HG02973 (cell line): ENCODE results near the gene GALNT8.

Experiments used
- ATAC-seq: cut with Tn5 transposase; IDR thresholded peaks from one replicate; pipeline ENCODE4 v1.9.1; 2021; ENCODE audit warnings: moderate library complexity; ENCODE audit not compliant: unreplicated experiment

GALNT8 gene

GRCh38 chr12:4794491-4794890 lies 74.3 kb downstream of the GALNT8 start:
- no peak for ATAC-seq

DNA sequence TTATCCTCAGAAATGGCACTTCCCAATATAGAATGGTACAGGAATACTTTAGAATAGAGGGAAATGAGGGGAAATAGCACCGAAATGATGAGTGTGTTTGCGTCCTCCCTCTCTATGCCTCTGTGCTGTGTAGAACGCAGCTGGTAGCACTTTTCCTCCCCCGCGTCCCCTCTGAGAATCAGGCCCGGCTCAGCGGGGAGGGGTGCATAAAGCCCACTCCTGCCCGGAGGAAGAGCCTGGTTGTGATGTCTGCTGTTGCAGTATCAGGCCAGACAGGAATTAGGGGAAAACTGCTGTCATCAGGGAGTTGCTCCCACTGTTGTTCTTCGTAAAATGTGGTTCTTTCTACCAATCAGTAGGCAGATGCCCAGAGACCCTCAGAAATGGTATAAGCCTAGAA lies 76.0 kb downstream of the GALNT8 start:
- ATAC-seq, result no peak

GRCh38 chr12:4796694-4797482 lies 76.7 kb downstream of the GALNT8 start:
- ATAC-seq, result no peak

DNA sequence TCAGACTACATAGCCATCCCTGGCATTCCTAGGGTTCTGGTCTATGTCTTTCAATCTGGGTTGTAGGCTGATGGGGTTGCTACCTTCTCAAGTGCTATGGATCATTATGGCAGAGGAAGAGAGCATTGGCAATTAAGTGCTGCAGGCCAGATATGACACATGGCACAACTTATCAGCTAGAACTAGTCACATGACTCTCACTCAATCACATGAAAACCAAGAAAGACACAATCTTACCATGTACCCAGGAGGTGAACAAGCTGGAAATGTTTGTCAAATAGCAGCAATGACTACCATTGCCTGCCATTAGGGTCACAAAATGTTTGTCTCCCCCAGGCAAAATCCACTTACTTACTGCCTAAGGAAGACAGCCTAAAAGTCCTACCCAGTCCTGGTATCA lies 80.4 kb downstream of the GALNT8 start:
- no peak for ATAC-seq

DNA sequence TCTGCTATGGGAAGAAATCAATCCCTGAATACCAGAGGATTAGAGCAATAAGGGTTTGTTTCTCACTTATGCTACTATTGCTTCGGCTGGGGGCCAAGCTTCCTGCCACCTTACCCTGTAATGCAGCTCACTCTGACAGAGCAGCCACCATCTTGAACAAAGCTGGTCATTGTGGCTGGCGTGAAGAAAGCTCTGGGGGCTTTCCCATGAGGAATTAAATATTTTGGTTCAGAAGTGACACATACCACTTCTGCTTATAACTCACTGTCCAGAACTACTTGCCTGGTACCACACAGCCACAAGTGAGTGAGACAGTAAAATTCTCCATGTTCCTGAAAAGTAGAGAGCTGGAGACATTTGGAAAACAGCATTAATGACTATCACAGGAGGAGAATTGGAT lies 82.6 kb downstream of the GALNT8 start:
- no peak for ATAC-seq

DNA sequence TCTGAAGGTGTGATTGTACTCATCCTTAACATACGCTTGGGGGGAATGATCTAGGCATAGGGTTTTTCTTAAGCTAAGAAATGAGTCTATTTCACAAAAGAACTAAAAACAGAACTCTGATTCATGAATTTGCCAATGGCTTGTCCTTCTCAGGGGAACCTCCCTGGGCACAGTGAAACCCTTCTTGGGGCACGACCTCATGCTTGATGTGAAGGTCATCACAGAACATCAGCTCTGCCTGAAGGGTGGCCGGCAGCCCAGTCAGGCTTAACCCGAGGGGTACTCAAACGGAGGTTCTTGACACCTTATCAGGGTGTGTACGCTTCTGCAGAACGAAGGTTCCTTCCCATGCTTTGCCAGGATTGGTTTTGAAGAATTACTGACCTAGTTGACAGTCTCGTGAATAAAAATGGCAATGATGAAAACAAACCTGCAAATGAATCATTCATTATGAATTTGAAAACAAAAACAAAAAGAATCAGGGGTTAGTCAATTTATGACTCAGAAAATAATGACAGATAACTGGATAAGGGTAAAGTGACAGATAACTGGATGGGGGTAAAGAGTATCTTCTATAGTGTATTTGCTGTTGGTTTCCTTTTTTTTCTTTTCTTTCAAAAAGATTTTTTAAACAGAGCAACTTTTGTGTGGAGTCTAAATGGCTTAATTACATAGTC lies 86.4 kb downstream of the GALNT8 start:
- ATAC-seq, result no peak

- ATAC-seq, result no peak
Measured at GRCh38 chr12:4807116-4807783, 87.0 kb downstream of the GALNT8 start.

GRCh38 chr12:4807813-4808212 lies 87.6 kb downstream of the GALNT8 start:
- no peak for ATAC-seq

DNA sequence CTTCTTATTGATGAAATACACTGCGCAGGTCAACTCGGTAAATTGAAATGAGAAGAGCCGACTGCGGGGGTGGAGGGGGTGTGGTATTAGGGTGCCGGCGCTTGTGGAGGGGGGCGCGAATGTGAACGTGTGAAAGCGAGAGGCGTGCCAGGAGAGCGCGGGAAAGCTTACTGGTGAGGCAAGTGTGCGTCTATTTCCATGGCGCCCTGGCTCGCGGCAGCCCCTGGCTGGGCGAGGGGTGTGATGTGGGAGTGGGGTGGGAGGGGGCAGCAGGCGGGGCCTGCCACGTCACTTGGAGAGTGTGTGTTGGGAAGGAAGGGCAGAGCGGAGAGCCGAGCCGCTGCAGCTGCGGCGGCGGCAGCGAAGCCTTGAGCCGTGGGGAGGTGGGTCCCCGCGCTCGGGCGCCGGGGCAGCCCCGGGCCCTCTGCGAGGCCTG lies 88.8 kb downstream of the GALNT8 start:
- no peak for ATAC-seq

GRCh38 chr12:4809449-4810218 lies 89.4 kb downstream of the GALNT8 start:
- ATAC-seq, result no peak

DNA sequence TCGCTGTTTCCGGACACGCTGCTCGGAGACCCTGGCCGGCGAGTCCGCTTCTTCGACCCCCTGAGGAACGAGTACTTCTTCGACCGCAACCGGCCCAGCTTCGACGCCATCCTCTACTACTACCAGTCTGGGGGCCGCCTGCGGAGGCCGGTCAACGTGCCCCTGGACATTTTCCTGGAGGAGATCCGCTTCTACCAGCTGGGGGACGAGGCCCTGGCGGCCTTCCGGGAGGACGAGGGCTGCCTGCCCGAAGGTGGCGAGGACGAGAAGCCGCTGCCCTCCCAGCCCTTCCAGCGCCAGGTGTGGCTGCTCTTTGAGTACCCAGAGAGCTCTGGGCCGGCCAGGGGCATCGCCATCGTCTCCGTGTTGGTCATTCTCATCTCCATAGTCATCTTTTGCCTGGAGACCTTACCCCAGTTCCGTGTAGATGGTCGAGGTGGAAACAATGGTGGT lies 90.0 kb downstream of the GALNT8 start:
- no peak for ATAC-seq

- no peak for ATAC-seq
Measured at GRCh38 chr12:4812624-4813327, 92.6 kb downstream of the GALNT8 start.

DNA sequence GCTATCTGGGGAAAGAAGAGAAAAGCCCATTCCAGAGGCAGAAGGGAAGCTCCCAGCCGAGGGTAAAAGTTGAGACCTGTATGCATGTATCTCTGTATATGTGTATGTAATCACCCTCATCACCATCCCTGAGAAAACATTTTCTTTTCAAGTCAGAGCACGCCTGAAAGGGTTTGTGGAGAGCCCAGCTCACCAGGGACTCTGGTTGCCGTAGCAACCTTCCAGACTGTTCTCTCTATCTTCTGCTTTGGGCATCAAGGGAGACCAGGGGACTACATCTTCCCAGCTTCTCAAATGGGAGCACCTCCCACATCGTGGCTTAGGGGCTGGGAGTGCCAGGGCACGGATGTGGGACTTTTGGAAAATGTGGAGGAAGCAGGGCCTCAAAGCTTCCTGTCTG lies 93.5 kb downstream of the GALNT8 start:
- no peak for ATAC-seq

GRCh38 chr12:4814485-4814884 lies 94.3 kb downstream of the GALNT8 start:
- no peak for ATAC-seq

DNA sequence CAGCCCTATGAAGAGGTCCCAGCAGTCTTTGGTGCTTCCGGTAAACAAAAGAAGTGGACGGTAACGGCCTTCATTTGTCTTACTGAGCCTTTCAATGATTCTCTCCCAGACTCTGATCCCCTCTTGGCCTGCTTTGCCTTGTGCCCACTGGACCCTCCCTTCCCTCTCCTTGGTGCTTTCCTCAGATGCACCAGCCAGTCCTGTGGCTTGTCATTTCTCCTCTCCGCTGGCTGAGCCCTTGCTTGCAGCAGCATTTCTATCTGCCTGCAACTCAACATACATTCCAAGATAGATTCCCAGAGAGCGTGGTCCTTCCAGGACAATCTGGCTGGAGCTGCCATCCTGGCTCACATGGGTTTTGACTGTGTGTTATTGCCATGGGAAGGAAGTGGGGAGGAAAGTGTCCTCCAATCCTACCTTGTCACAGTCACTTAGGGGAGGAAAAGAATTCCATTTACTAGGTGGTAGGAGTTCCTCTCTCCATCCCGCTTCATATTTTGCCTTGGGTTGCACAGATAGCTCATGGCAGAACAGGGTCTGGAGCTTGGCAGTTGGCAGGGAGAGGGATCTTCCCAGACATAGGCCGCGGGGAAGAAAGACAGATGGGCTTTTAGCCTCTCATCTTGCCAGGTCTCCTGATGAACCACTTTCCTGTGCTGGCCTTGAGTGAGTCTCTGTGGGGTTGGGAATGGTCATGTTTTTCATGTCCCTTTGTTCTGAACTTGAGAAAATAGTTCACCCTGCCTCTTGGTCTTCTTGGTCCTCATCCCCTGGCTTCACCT lies 96.7 kb downstream of the GALNT8 start:
- no peak for ATAC-seq

DNA sequence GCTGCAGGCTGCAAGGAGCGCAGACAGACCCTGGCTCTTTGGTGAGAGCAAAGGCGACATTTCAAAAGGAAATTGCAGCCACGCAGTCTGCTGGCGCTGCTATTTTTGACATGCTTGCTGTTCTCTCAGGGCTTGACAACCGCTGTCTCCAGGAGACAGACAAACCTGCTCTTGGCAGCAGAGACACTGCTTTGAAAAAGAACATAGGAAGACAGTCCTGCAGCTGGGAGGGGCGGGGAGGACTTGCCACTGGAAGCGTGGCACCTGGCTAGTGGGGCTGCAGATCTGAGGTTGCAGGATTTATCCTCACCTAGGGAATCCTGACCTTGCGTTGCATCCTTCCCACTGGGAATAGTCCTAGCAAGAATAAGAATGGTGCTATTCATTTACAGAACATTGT lies 97.7 kb downstream of the GALNT8 start:
- ATAC-seq, result no peak

DNA sequence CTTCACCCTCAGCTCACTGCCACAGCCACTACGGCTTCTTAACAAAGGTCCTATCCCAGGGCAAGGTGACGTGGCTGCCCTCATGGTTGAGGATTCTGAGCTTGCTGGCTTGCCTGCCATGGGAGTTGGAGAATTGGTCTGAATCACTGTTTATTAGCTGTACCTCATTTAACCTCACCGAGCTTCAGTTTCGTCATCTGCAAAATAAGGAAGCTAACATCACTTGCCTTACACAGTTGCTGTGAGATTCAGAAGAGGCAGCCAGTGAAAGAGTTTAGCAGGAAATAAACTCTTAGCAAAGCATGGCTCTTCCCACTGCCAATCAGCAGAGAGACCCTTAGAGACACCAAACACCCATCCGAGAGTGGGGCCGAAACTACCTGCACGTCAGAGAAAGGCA lies 99.5 kb downstream of the GALNT8 start:
- no peak for ATAC-seq

GRCh38 chr12:4820971-4821370 lies 100.8 kb downstream of the GALNT8 start:
- no peak for ATAC-seq
